SK-N-SH (cell line): ENCODE measurements around the gene TMEM62.

ENCODE experiments used
- CTCF ChIP-seq: fragments of 200-600 bp; sonication (generic); IDR thresholded peaks from 2 replicates; pipeline ENCODE4 v1.6.1; 2017; ENCODE audit warnings: antibody characterized with exemption, mild to moderate bottlenecking, moderate library complexity
- POLR2AphosphoS5 ChIP-seq: IDR thresholded peaks from 2 replicates; pipeline ENCODE4 v1.6.1; 2012; ENCODE audit warnings: low read depth, low read length
- USF2 ChIP-seq: fragments of 150-350 bp; IDR thresholded peaks from 2 replicates; pipeline ENCODE4 v1.6.1; 2017; ENCODE audit warnings: antibody characterized with exemption, low read length, low read depth, borderline replicate concordance

DNA sequence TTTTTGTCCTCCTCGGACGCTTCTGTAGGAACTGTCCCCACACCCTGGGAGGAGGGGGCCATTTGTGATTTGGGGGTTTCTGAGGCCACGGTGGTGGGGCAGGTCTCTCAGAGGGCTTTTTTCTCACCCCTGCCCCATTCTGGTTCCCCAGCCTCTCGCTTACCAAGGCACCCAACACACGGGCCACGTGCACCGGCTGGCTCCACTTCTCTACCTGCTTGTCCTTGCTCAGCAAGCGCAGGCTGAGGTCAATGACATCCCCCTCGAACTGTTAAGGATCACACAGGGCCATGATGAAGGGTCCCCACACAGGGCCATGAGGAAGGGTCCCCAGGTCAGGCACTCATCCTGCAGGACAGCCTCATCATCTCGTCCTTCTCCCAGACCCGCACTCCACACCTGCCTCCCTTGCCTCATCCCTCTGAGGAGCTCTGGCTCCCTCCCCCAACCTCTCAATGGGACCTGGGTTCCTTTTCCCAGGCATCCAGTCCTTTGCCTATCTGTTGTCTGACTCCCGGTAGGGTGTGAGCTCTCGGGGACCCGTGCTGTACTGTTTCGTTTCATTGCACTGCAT is 76.9 kb downstream of the TMEM62 start:
- TF ChIP-seq CTCF = no peak
- no peak for TF ChIP-seq USF2
- no peak for TF ChIP-seq POLR2AphosphoS5
